GM21786 (cell line): ENCODE measurements around the gene PCDHA1.
A peak's percentile ranks its signal among the peaks of the same experiment; 100 is the strongest.

ENCODE experiments used
- ATAC-seq: cut with Tn5 transposase; IDR thresholded peaks from one replicate; pipeline ENCODE4 v1.9.1; 2021; ENCODE audit not compliant: unreplicated experiment

PCDHA1 gene

DNA sequence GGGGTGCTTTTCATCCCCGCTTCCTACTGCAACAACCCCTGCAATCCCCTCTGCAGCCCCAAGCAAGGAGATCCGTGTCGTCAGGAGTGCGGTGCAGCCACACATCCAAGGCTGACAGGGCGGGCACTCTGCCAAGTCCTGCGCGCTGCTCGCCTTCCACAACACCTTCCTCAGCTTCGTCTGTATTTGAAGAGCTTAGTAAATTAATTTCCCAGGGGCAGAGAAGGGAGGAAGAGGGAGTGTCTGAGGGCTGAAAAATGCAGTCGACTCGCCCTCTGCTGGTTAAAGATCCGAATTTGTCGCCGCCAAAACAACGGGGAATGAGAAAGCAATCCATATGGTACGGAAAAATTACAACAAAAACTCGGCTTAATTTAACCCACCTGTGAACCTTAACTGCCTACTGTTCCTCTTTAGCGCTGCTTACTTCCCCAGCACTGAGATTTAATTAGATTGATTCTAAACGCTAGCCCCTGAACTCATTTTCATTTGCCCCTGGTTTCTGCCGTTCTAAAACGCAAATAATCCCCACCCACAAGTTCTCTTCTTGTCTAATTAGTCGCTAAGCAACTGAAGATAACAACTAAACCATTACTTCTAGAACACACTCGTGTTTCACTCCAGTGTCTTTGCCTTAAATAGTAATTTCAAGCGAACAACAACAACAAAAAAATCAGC is 254.3 kb downstream of the PCDHA1 start:
- ATAC-seq: no peak

DNA sequence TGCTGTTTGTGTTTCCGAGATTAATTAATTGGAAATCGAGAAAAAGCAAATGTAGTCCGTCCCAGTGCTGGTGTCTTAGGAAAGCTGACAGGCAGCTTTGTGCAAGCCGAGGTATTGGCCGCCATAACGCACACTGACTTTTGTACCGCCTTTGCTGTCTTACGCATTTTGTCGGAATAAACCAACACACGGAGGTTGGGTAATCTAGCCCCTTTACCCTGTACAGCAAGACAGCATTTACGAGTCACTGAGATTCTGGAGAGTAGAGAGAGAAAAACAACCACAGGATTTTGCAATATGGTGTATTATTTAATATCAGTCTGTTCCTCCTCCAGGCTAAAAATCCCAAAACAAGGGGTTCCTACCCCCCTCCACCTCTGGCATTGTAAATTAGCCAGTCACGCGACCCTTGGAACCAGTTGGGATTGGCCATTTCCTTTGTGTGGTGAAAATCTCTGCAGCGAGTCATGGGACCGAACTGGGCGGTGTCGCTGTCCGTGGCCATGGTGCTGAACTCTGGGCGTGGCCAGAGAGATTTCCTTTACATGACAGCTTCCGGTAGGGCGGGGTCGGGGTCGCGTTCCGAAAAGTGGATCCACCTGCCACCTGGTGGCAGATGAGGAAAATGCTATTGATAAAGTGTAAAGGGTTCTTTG is 255.0 kb downstream of the PCDHA1 start:
- ATAC-seq: peak; percentile 56

DNA sequence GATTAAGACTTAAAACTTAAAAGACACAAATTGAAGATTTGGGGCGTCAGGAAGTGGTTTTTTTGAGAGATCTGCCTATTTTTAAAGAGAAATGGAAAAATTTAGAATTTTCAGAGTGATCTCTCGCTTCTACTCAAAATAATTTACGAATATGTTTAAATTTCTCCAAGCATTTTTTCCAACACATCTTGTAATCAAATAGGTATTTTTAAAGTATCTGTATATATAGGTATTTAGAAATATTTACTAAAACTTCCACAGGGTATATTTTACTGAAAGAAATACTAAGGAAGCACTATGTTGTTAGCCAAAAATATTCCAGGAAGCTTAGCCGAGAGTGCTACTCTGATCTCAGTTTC is 255.5 kb downstream of the PCDHA1 start:
- no peak for ATAC-seq

DNA sequence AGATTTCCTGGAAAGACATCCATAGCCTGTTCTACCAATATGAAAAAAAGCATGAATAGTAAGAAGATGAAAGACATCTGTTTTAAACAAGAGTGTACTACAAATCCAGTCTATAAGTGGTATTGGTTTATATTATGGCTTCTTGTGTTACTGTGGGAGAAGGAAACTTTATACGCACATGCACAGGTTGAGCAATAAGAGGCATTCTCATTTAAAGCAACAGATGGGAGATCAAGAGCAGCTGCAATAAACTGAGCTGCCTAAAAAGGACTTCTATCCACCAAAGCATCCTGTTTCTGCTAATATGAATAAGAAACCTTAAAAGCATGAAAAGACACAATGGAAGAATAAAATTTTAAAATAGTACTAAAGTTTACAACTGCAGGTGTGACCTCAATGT is 256.6 kb downstream of the PCDHA1 start:
- no peak for ATAC-seq

DNA sequence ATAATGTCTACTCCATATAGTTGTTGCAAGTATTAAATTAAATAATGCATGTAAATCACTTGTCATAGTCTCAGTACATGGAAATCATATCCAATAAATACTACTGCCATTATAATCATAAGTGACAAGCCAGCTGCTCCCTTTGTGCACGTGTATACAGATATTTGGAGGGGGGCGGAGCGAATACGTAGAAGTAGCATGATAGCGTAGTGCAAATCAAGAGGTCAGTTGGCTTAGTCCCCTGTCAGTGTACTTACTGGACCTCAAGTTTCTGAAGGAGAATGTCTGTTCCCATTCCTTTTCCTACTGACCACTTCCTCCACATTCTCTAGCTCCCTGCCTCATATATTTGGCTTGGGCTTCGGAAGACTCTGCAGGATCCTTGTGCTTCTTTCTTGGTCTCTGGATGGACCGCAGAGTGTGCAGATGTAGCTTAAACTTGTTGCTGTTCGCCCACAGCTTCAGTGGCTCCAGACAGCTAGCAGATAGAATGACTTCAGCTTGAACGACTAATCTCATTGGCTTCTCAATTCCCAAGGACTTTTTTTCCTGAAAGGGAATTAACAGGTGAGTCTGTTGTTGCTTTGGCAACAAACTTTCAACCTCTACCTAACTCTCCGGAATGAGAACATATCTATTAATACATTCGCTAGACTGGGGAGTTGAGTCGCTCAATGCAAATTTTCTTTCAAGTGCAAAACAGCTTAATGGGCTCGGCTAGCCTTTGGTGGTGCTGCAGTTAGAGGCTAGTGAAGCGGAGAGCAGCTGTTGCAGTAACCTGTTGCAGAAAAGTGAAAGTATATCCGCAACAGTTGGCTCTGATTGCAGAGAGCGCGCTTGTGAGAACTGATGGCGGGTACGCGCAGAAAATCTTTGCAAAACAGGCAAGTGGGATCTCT is 264.9 kb downstream of the PCDHA1 start, which contains the start of gene PCDHB1:
TSS of gene PCDHB1 (plus strand) at position 753 of the 899 bp plus-strand sequence. CDS start at position 850, 97 bp downstream.
- ATAC-seq: no peak

DNA sequence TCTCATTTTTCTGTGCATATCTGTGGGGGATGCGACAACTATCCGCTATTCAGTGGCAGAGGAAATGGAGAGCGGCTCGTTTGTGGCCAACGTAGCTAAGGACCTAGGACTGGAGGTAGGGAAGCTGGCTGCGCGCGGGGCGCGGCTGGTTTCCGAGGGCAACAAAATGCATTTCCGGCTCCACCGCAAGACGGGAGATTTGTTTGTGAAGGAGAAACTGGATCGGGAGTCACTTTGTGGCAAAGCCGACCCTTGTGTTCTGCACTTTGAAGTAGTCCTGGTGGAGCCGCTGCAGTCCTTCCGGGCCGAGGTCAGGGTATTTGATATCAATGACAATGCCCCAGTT is 265.6 kb downstream of the PCDHA1 start:
- no peak for ATAC-seq
